GM12873 (cell line): ENCODE data around the gene PLA2G2D.

ENCODE experiments used
- CTCF ChIP-seq: IDR thresholded peaks from 2 replicates; pipeline ENCODE4 v1.5.1; 2012; ENCODE audit warnings: low read depth, mild to moderate bottlenecking, moderate library complexity, low read length, control low read depth; ENCODE audit not compliant: insufficient read depth; ENCODE audit errors: missing control alignments

The PLA2G2D gene, protein sequence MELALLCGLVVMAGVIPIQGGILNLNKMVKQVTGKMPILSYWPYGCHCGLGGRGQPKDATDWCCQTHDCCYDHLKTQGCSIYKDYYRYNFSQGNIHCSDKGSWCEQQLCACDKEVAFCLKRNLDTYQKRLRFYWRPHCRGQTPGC

GRCh38 chr1:20119347-20119746 is at the start of gene PLA2G2D:
PLA2G2D (minus strand) TSS chr1:20119536; CDS start chr1:20119498, 38 bp downstream.
- TF ChIP-seq CTCF, result no peak

DNA sequence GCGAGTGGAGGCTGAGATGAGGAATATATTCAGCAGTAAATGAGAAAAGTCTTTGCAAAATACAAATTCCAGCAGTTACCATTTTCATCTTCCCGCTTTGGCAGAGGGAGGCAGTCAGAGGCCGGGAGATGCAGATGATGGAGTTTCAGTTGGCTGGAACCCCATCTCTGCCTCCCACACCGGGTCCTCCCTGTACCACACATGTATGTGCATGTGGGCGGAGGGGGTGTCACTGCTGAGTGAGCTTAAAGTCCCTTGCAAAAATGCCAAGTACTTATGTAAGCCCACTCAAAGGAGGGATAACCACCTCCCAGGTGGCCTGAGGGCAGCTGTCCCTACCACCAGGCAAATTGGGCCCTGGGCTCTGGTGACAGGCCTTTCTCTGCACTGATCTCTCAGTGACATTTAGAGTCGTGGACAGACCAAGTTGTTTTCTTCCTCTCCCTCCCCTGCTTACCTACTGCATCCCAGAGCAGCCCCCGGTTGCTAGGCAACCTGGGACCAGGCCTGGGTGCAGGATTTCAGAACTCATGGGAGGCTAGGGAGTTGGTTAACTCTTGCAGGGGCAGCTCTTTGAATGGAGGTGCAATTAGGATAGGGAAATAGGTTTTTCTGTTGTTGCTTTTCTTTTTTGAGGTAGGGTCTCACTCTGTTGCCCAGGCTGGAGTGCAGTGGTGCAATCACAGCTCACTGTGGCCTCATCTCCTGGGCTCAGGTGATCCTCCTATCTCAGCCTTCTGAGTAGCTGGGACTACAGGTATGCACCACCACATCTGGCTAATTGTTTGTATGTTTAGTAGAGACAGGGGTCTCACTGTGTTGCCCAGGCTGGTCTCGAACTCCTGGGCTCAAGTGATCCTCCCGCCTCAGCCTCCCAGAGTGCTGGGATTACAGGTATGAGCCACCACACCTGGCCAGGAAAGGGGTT is 49.5 kb upstream of the PLA2G2D start:
- no peak for TF ChIP-seq CTCF

DNA sequence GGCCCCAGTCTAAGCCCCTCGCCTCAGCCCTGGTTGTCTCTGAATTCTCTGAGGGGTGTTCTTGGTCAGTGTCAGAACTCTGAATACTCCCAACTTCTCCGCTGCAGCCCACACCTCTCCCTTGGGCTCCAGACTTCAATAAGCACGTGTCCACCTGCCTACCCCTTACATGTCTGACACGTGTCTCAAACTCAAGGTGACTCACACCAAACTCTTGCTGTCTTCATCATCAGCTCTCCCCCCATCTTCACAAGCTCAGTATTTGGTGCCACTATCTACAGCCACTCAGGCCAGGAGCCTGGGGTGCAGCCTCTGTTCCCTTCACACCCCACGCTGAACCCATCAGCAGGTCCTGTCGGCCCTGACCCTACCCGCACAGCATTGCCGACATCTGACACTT is 47.8 kb upstream of the PLA2G2D start:
- no peak for TF ChIP-seq CTCF

- no peak for TF ChIP-seq CTCF
Observed at GRCh38 chr1:20166051-20166450, 46.7 kb upstream of the PLA2G2D start.

DNA sequence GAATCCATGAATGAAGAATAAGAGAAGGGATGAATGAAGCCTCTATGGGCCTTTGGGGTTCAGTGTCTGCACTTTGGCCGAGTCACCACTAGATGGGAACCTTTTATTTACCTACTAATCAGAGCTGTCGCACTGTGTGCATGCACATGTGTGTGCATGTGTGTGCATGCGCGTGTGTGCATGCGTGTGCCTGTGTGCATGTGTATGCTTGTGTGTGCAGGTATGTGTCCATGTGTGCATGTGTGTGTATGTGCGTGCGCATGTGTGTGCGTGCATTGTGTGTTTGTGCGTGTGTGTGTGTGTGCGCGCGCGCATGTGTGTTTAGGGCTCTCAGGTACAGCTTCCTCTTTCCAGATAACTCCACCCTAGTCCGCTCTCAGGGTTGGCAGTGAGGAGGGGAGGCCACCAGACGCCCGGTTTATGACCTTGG is 46.2 kb upstream of the PLA2G2D start:
- TF ChIP-seq CTCF, result peak; percentile 67

GRCh38 chr1:20164694-20165202 is 45.4 kb upstream of the PLA2G2D start:
- no peak for TF ChIP-seq CTCF

GRCh38 chr1:20160034-20160433 is 40.7 kb upstream of the PLA2G2D start:
- no peak for TF ChIP-seq CTCF
